A375 (cell line): ENCODE data around the gene PI4K2B. TPM values are rescaled to one million over a fixed set of nuclear protein-coding genes. Genes with fewer than 3 reads are reported as not detected.

Source experiments
- small RNA-seq: library from RNA; depleted of rRNA; stranded (forward); fragments of <200 nt; gene quantifications from one replicate; pipeline ENCODE3, GENCODE V24; 2014
- total RNA-seq: library from RNA; depleted of rRNA; stranded (reverse); fragments of >200 nt; shearing (Covaris generic); gene quantifications from 2 replicates; pipeline ENCODE4 v1.2.3, GENCODE V29; 2014; rRNA removed

PI4K2B gene
- 18.8 and 22.5 TPM in 2 replicates for total RNA-seq

DNA sequence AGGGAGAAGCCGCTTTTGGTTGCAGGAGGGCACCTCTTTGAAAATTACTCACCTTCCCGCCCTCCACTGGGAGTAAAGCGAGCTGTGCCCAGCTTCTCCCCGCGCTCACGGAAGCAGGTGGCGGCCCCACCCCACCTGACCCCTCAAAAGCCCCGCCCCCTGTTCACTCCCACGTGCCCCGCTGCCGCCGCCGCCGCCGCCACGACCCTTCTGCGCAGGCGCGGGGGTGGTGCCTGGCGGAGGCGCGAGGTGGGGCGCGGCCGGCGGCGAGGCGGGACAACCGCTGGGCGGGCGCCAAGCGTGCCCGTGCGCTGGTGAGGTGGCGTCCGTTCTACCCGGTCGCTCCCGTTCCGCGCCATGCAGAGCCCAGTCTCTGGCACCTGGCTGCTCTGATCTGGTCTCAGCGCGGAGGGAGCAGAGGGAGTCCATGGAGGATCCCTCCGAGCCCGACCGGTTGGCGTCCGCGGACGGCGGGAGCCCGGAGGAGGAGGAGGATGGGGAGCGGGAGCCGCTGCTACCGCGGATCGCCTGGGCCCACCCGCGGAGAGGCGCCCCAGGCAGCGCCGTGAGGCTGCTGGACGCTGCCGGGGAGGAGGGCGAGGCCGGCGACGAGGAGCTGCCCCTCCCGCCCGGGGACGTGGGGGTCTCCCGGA lies at the start of gene PI4K2B:
Gene PI4K2B, plus strand, starts transcription at position 297 of the 653 bp plus-strand sequence. Its CDS starts 131 bp downstream, at position 428.

DNA sequence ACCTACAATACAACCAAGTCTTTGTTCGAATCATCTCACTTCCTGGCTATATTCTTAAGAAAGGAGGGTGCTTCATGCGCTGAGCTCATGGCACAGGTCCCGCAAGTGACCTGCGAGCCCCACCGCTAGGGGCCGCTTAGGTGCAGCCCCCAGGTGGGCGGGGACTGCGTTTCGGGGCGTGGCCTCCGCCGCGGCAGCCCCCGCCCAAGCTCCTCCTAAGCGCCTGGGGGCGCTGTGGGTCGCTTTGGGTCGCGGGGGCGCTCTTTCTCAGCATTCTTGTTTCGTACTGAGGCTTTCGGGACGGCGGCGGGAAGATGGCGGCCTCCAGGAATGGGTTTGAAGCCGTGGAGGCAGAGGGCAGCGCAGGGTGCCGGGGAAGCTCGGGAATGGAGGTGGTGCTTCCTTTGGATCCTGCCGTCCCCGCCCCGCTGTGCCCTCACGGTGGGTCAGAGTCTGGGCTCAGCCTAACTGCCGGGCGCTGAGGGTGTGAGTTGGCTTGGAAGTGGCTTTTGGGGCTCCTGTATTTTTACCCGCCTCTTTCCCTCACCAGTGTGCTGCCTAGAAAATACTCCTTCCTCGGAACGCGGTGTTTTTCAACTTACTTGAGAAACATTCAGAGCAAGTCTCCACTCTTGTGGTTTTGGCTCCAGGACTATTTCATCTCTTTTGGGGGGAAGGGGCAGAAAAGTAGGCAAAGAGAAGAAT lies 78.8 kb downstream of the PI4K2B start, which contains the start of gene ZCCHC4:
Gene ZCCHC4, plus strand, starts transcription at position 279 of the 705 bp plus-strand sequence. Its CDS starts 36 bp downstream, at position 315.

Small RNAs within 50 kb of the gene (small RNA-seq; reads per million reads assigned to genes)
- gene RF00004 = not detected

Other genes starting within 250 kb of the PI4K2B start
- gene LGI2, start 203.1 kb upstream of the PI4K2B start, total RNA-seq = not detected in 2 replicates
- gene SEPSECS, start 73.6 kb upstream of the PI4K2B start, total RNA-seq = 6.9 and 10.0 TPM in 2 replicates
- 7.7 and 8.5 TPM in 2 replicates for gene ZCCHC4, start 78.7 kb downstream of the PI4K2B start, total RNA-seq
- 21.2 and 24.0 TPM in 2 replicates for gene ANAPC4, start 143.2 kb downstream of the PI4K2B start, total RNA-seq